GM13976 (cell line): Measurements from ENCODE around the gene PLCB1.

Experiments
- DNase-seq: peaks from one replicate; pipeline ENCODE4 v3.0.0; 2012; ENCODE audit warnings: low spot score
- in situ Hi-C: fragments of 300-500 bp; cut with MboI; formaldehyde crosslinking; loops from one replicate; pipeline ENCODE4 v1.12.0; 2022; ENCODE audit warnings: low sequenced_read_pairs, mixed read lengths, inconsistent platforms; ENCODE audit not compliant: unreplicated experiment
- TF ChIP-seq, protein P1 (sequence below): IDR thresholded peaks from 2 replicates; pipeline ENCODE4 v1.5.1; 2012; ENCODE audit warnings: borderline replicate concordance, mild to moderate bottlenecking; ENCODE audit not compliant: insufficient read depth; ENCODE audit errors: extremely low read depth, missing control alignments, control extremely low read depth

PLCB1 gene

DNA sequence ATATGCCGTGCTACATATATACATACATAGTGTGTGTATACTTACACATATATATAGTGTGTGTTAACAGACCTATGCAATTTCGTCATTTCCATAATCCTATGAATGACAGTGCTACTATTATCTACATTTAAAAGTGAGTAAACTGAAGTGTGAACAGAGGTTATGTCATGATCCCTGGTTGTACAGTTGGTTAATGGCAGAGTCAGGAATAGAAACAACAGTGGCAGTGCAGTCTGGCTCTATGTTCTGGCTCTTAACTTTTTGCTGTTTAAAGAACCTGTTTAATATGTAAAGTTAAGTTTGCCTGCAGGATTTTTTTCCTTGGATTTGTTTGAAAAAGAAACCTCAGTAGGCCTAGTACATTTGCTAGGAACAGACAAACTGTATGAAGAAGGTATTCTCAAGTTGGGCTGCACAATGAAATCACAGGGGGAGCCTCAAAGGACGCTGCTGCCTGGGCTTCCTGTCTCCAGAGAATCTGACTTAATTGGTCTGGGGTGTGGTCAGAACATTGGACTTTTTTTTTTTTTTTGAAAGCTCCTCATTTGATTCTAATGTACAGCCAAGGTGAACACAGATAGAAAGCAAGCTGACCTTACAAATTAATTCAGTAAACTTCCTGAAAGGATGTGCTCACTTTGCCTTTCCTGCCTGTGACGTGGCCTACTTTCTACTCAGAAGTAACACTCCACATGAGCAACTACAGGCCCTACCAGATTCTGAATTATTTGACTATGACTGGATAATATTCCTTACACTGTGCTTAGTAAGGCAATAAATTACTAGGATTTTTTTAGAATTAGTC, 29.4 kb downstream of the PLCB1 start:
- TF ChIP-seq, protein P1, sequence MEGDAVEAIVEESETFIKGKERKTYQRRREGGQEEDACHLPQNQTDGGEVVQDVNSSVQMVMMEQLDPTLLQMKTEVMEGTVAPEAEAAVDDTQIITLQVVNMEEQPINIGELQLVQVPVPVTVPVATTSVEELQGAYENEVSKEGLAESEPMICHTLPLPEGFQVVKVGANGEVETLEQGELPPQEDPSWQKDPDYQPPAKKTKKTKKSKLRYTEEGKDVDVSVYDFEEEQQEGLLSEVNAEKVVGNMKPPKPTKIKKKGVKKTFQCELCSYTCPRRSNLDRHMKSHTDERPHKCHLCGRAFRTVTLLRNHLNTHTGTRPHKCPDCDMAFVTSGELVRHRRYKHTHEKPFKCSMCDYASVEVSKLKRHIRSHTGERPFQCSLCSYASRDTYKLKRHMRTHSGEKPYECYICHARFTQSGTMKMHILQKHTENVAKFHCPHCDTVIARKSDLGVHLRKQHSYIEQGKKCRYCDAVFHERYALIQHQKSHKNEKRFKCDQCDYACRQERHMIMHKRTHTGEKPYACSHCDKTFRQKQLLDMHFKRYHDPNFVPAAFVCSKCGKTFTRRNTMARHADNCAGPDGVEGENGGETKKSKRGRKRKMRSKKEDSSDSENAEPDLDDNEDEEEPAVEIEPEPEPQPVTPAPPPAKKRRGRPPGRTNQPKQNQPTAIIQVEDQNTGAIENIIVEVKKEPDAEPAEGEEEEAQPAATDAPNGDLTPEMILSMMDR, result no peak
- in situ Hi-C loops, result no loop called here

DNA sequence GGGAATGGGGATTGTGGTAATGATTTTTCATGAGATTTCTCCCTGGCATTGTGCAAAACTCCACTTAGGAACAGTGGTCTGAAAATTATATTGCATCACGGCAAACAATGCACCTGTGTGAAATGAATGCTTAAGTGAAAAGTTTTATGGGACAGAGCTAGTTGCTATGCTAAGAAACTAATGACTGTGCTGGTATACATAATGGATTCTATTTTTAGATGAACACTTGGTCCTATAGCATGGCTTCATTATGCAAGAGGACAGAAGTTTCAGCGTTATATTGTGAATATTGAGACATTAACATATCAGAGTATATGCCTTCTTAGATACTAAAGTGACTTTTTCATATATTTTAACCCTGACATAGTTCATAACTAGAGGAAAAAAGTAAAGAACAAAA, 30.5 kb downstream of the PLCB1 start:
- TF ChIP-seq, protein P1, result no peak
- in situ Hi-C loops, result no loop called here
- no peak for DNase-seq

More for the DNA sequence above, 29.4 kb downstream of the PLCB1 start:
- no peak for DNase-seq

DNA sequence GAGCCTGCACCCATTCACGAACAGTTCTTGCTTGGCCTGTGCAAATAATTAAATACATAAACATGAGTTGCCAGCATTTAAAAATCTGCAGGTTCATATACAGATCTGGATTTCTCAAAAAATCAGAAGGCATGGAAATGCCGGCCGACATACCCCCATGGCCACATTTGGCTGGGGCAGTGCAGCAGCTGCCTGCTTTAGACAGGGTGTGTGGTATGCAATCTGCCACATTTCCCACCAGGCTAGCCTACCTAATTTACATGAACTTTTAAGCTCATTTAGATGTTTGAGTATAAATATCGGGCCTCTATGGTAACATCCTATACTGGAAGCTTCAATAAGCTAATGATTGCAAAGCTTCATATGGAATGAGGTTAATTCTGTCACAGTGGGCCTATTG, 31.5 kb downstream of the PLCB1 start:
- in situ Hi-C loops, result no loop called here
- TF ChIP-seq, protein P1, result no peak
- DNase-seq, result no peak

DNA sequence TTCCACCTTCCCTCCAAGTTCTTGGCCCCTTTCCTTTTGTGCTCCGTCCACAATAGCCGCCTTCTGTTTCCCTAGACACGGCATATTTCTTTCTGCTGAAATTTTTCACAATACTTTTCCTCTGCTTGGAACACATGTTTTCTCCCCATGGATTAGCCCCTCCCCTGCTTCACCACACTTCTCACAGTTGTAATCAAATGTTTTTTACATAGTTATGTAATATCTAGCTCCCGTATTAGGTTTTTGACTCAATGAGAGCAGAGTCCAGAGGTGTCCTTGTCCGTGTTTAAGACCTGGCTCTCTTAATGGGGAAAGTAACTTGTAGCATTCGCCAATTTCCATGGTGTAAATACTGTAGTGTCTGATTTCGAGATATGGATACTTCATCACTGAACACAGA, 34.7 kb downstream of the PLCB1 start:
- TF ChIP-seq, protein P1, result no peak
- DNase-seq, result no peak
- in situ Hi-C loops, result no loop called here

DNA sequence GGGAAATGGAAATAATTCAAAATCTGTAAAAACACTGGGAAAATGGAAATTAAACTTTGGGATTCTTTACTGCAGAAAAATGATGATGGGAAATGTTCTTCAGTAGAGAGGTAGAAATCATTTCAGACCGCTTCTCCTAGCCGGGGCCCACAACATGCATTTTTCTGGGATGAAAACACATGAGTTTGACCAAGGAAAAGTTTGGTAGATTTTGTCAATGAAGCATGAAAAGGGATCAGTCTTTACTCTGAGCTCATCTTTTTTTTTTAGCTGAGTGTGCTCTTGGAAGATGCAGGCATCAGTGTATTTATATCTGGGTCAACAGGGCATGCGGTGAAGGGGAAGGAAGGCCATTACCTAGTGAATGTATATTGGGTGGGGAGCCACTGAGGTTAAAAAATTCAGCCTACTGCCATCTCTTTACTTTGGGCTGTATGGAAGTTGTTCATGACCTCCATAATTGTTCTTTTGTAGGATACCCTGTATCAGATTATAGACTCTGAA, 36.8 kb downstream of the PLCB1 start:
- in situ Hi-C loops, result no loop called here
- TF ChIP-seq, protein P1, result no peak
- DNase-seq, result no peak

DNA sequence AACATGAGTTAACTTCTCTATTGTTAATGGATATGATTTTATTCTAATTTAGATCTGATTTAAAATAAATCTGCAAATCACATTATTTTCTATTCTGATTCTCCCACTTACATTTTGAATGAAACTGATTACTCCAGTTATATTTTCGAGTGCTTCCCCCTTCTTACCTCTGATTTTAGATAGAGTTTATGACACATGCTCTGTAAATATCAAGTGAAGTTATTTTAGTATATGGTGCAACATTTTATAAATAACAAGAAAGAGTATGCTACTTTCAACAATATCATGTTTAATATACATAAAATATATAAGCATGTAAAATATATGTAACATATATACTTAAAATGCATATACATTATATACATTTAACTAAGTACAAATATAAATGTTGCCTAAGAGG, 38.9 kb downstream of the PLCB1 start:
- TF ChIP-seq, protein P1, result no peak
- in situ Hi-C loops, result no loop called here
- DNase-seq, result no peak
